Stimulated activated CD8-positive, alpha-beta memory T cell treated with anti-CD3 and anti-CD28 coated beads, Interleukin-15, amount 100 ng/mL, for 48 hours (primary cell): Measurements from ENCODE around the gene LOXL1.
"Not testable (repeated sequence)": the region's sequence is repeated elsewhere in the genome, so short reads cannot be mapped to it uniquely, and the experiment has no call there.

Experiments
- DNase-seq, 2 donors: peaks; one replicate each; pipeline ENCODE4 v3.0.0-alpha.2; 2020; ENCODE audit warnings: low read depth in 2 of 2

LOXL1 gene

GRCh38 chr15:73973683-73974200 is 47.5 kb downstream of the LOXL1 start:
- DNase-seq = not testable (repeated sequence)

- not testable (repeated sequence) for DNase-seq
Observed at GRCh38 chr15:73975440-73976125, 49.3 kb downstream of the LOXL1 start.

GRCh38 chr15:73978896-73979295 is 52.6 kb downstream of the LOXL1 start:
- DNase-seq = no peak

- DNase-seq = no peak
Observed at GRCh38 chr15:73979636-73980035, 53.4 kb downstream of the LOXL1 start.

- no peak for DNase-seq
Observed at GRCh38 chr15:73981761-73982221, 55.5 kb downstream of the LOXL1 start.

GRCh38 chr15:73982222-73982962 is 56.1 kb downstream of the LOXL1 start:
- no peak for DNase-seq

GRCh38 chr15:73983211-73983727 is 57.0 kb downstream of the LOXL1 start:
- DNase-seq = no peak

GRCh38 chr15:73983773-73984172 is 57.5 kb downstream of the LOXL1 start:
- DNase-seq = no peak

- DNase-seq = no peak
Observed at GRCh38 chr15:73984208-73984979, 58.1 kb downstream of the LOXL1 start.

- no peak for DNase-seq
Observed at GRCh38 chr15:73985101-73985873, 59.0 kb downstream of the LOXL1 start.

GRCh38 chr15:73986055-73986775 is 60.0 kb downstream of the LOXL1 start:
- DNase-seq = no peak

GRCh38 chr15:73986776-73987056 is 60.5 kb downstream of the LOXL1 start:
- DNase-seq = no peak

- no peak for DNase-seq
Observed at GRCh38 chr15:73987250-73987649, 61.0 kb downstream of the LOXL1 start.

GRCh38 chr15:73987681-73988444 is 61.6 kb downstream of the LOXL1 start:
- DNase-seq = no peak

GRCh38 chr15:73988445-73988969 is 62.2 kb downstream of the LOXL1 start:
- no peak for DNase-seq

GRCh38 chr15:73989001-73989798 is 62.9 kb downstream of the LOXL1 start:
- no peak for DNase-seq

- DNase-seq = no peak
Observed at GRCh38 chr15:73990250-73991005, 64.2 kb downstream of the LOXL1 start.

- no peak for DNase-seq
Observed at GRCh38 chr15:73991260-73991659, 65.0 kb downstream of the LOXL1 start.
